Erythroblast (primary cell): Measurements from ENCODE around the gene ABHD1.

Experiments
- DNase-seq, 2 experiments: peaks; one replicate each; lab custom pipeline; 2025; lab: John Stamatoyannopoulos, UW
- GATA1 ChIP-seq: IDR thresholded peaks from 2 replicates; pipeline ENCODE4 v1.6.1; 2011; ENCODE audit warnings: low read depth, mild to moderate bottlenecking, control low read depth, low read length, moderate library complexity
- POLR2A ChIP-seq: IDR thresholded peaks from 2 replicates; pipeline ENCODE4 v1.6.1; 2011; ENCODE audit warnings: mild to moderate bottlenecking, low read length

Gene ABHD1

GRCh38 chr2:27149570-27150405 lies 26.2 kb downstream of the ABHD1 start:
- no peak for TF ChIP-seq GATA1
- no peak for TF ChIP-seq POLR2A
- DNase-seq, result no peak

- DNase-seq, result no peak
- TF ChIP-seq GATA1 (no peak), POLR2A (no peak)
These were observed 27.1 kb downstream of the ABHD1 start for GRCh38 chr2:27150639-27151230.

GRCh38 chr2:27152102-27152795 lies 28.6 kb downstream of the ABHD1 start:
- TF ChIP-seq GATA1 (no peak), POLR2A (no peak)
- DNase-seq, result no peak

GRCh38 chr2:27152796-27153464 lies 29.3 kb downstream of the ABHD1 start:
- no peak for DNase-seq
- TF ChIP-seq POLR2A (no peak), GATA1 (no peak)

GRCh38 chr2:27154488-27154887 lies 30.9 kb downstream of the ABHD1 start:
- TF ChIP-seq POLR2A (no peak), GATA1 (no peak)
- no peak for DNase-seq

GRCh38 chr2:27155069-27155520 lies 31.5 kb downstream of the ABHD1 start:
- no peak for DNase-seq
- TF ChIP-seq GATA1 (no peak), POLR2A (no peak)

- TF ChIP-seq GATA1 (no peak), POLR2A (no peak)
- no peak for DNase-seq
These were observed 34.9 kb downstream of the ABHD1 start for GRCh38 chr2:27158468-27158867.

- DNase-seq, result no peak
- TF ChIP-seq GATA1, result no peak
- TF ChIP-seq POLR2A, result no peak
These were observed 35.7 kb downstream of the ABHD1 start for GRCh38 chr2:27159271-27159670.

- TF ChIP-seq POLR2A (no peak), GATA1 (no peak)
- no peak for DNase-seq
These were observed 36.6 kb downstream of the ABHD1 start for GRCh38 chr2:27160191-27160590.

- no peak for DNase-seq
- TF ChIP-seq GATA1 (no peak), POLR2A (no peak)
These were observed 38.8 kb downstream of the ABHD1 start for GRCh38 chr2:27162151-27163121.

GRCh38 chr2:27164960-27165763 lies 41.5 kb downstream of the ABHD1 start:
- no peak for DNase-seq
- TF ChIP-seq POLR2A, result no peak
- no peak for TF ChIP-seq GATA1
